GM21423 (cell line): ENCODE measurements around the gene AQP12B.
"Not testable (repeated sequence)": the region's sequence is repeated elsewhere in the genome, so short reads cannot be mapped to it uniquely, and the experiment has no call there.

Experiments
- ATAC-seq: cut with Tn5 transposase; IDR thresholded peaks from one replicate; pipeline ENCODE4 v1.9.1; 2021; ENCODE audit warnings: mild to moderate bottlenecking, moderate library complexity; ENCODE audit not compliant: unreplicated experiment

AQP12B gene

GRCh38 chr2:240685771-240686371 lies 3.2 kb upstream of the AQP12B start:
- no peak for ATAC-seq

- ATAC-seq, result not testable (repeated sequence)
Measured at GRCh38 chr2:240683980-240684728, 1.5 kb upstream of the AQP12B start.

DNA sequence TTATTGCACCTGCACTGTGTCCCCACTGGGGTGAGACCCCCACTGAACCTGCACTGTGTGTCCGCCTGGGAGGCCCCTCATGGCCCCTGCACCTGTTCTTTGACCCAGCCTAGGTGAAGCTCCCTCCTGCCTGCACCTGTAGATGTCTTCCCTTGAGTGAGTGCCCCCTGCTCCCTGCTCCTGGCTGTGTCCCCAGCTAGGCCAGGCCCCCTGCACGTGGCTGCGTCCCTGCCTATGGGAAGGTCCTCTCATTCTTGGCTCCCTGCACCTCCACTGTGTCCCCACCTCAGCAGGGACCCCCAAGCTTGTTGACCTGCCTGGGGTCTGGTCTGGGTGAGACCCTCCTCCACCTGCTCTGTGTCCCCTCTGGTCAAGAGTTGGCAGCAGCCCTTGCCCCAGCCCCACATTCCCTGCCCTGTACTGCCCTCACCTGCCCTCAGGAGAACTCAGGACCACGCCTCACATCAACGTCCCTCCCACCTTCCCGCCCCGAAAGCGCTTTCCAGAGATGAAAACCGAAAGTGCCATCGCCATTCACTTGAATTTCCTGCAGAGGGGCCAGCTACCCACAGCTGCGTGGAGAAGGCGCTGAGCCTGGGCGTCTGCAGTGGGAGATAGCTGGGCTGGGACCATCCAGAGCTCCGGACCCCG lies 769 bp upstream of the AQP12B start:
- ATAC-seq, result not testable (repeated sequence)

GRCh38 chr2:240680185-240680584 lies 2.5 kb downstream of the AQP12B start:
- not testable (repeated sequence) for ATAC-seq

- ATAC-seq, result not testable (repeated sequence)
Measured at GRCh38 chr2:240678909-240679308, 3.8 kb downstream of the AQP12B start.

GRCh38 chr2:240678043-240678442 lies 4.6 kb downstream of the AQP12B start:
- not testable (repeated sequence) for ATAC-seq

DNA sequence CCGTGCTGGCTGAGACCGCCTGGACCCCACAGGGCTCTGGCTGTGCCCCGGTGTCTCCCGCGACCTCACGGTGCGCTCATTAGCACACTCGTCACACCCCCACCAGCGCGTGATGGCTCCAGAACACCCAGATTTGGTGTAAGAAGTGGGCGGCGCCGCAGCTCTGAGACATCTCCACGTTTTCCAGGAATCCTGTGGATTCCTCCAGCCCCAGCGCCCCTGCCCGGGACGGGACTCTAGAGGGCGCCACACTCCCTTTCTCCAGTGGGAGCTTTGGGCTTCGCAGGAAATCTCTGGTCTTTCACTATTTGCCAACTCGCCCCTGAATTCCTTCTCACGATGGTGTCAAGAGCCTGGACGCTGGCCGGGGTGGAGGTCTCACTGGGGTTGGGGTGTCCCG lies 7.3 kb downstream of the AQP12B start:
- ATAC-seq, result not testable (repeated sequence)

DNA sequence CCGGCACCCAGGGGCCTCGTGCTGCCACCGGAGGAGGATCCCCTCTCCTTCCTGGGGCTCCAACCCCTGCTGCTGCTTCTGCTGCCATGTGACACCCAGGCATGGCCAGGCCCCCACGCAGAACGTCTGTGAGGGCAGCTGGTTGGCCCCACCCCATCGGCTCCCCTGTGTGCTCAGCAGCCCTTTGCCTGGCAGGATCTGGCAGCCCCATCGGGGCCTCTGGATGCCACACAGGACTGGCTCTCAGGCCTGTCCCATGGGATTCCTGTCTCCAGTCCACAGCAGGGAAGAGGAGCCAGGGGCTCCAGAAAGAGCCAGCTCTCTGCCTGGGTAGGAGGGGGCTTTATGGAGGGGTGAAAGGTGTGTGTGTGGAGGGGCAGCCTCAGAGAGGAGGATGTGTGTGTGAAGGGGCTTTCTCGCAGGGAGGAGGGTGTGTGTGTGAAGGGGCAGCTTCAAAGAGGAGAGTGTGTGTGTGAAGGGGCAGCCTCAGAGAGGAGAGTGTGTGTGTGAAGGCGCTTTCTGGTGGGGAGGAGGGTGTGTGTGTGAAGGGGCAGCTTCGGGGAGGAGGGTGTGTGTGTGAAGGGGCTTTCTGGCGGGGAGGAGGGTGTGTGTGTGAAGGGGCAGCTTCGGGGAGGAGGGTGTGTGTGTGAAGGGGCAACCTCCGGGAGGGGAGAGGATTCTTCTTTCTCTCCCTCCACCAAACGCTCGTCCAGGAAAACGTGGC lies 8.1 kb downstream of the AQP12B start:
- ATAC-seq, result not testable (repeated sequence)

DNA sequence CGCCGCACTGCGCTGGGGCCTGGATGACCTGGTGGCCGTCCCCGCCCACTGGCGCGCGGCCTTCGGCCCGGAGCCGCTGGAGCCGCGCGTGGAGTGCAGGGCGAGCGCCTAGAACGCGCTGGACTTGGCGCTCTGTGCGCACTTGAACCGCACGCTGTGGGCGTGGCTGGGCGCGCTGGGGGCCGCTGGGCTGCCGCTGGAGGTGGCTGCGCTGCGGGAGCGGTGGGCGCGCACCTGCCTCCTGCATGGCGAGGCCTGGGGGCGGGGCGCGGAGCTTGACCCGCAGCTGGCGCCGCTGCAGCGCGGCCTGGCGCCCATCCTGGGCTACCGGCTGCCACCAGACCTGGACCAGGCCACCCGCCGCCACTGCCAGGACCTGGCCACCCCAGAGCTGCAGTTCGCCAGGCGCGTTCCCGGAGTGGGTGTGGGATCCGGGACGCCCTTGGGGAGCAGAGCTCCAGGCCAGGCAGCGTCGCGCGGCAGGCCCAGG lies 9.9 kb downstream of the AQP12B start:
- ATAC-seq, result no peak

- ATAC-seq, result no peak
Measured at GRCh38 chr2:240672076-240672700, 10.5 kb downstream of the AQP12B start.

GRCh38 chr2:240670950-240671349 lies 11.7 kb downstream of the AQP12B start:
- no peak for ATAC-seq

- no peak for ATAC-seq
Measured at GRCh38 chr2:240670402-240670801, 12.3 kb downstream of the AQP12B start.

DNA sequence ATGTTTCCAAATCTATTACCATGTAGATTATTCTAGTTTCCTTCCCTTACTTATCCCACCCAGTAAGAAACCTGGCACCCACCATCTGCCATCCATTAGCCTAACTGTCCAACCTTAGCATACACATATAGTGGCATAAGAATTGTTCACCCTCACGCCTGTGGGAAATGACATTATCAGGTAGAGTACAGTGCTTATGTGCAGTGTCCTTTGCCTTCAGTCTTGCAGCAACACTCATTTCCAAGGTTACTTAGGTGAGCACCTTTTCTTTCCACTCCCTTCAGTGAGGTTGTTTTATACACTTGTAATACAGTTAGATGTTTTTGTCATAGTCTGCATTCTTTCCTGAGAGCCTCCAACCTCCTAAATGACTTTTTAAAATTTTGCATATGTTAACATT lies 18.1 kb downstream of the AQP12B start:
- no peak for ATAC-seq

- no peak for ATAC-seq
Measured at GRCh38 chr2:240663546-240664190, 19.0 kb downstream of the AQP12B start.

DNA sequence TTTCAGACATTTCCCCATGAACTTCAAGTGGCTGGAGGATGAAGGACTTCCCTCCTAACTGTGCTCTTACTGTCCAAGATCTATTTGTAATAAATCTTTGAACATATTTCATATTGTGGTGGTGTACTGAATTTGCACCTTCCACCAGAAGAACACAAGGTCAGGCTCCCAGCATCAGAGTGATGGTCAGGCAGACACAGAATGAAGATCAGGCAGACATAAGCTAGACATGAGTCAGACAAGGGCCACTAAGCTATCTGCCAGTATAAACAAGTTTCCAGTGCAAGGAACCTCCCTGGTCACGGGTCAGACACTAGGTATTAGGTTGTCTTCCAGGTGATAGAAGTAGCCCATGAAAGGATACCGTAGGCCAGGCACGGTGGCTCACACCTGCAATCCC lies 20.0 kb downstream of the AQP12B start:
- no peak for ATAC-seq

- not testable (repeated sequence) for ATAC-seq
Measured at GRCh38 chr2:240659883-240660282, 22.8 kb downstream of the AQP12B start.

DNA sequence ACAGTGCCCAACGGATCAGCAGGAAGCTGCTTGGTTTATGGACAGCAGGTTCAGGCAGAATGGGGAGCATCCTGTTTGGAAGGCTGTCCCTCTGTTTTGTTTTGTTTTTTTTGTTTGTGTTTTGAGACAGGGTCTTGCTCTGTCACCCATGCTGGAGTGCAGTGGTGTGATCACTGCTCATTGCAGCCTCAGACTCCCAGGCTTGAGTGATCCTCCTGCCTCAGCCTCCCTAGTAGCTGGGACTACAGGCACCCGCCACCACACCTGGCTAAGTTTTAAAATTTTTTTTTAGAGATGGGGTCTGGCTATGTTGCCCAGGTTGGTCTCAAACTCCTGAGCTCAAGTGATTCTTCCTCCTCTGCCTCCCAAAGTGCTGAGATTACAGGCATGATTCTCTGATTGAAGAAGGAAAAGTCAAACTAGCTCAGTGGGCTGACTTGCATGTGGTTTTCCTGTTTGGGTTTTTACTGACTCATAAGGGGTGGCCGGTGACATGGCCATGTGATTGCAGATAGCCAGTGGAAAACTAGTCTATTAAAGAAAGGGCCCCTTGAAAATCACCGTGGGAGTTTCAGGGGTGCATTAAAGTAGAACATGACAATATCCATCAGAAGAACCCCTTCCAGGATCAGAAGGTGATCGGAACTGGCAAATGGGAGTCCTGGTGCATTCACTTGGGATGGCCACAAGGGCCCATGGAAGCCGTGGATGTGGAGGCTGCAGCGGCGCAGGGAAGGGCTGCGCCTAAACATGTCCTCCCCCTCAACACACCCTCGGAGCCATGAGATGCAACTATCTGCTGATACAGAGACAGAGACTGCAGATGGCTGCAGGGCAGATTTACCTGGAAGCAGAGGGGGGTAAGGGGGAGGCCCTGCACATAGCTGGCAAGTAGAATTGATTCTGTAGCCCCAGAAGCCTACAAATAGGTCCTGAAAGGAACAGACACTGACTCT lies 26.5 kb downstream of the AQP12B start:
- ATAC-seq, result no peak

DNA sequence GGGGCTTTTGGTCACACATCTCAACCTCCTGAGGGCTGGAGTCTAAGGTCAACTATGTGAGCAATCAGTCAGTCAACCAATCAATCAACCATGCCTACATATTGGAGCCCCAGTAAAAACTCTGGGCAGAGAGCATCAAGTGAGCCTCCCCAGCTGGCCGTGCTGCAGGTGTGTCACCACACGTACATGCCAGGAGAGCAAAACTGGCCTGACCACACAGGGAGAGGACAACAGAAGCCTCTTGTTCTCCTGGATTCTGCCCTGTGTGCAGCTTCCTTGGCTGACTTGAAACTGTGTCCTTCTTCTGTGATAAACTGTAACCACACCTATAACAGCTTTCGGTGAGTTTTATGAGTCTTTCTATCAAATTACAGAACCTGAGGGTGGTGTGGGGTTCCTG lies 31.5 kb downstream of the AQP12B start:
- no peak for ATAC-seq
